DMS53 treated with DMSO at 0.1 percent for 48 hours (cell line): Measurements from ENCODE around the gene PCF11.
"Not testable (repeated sequence)": the region's sequence is repeated elsewhere in the genome, so short reads cannot be mapped to it uniquely, and the experiment has no call there.

Experiments used
- DNase-seq: peaks from one replicate; lab custom pipeline; 2025; ENCODE audit not compliant: unreplicated experiment; lab: John Stamatoyannopoulos, UW

Gene PCF11

GRCh38 chr11:83187465-83187864 lies 30.5 kb downstream of the PCF11 start:
- no peak for DNase-seq

- DNase-seq = no peak
Observed at GRCh38 chr11:83191491-83191890, 34.6 kb downstream of the PCF11 start.

- DNase-seq = no peak
Observed at GRCh38 chr11:83191986-83192385, 35.1 kb downstream of the PCF11 start.

GRCh38 chr11:83192606-83193245 lies 35.8 kb downstream of the PCF11 start:
- no peak for DNase-seq

- peak; percentile 98 for DNase-seq
Observed at GRCh38 chr11:83193315-83194280, 36.7 kb downstream of the PCF11 start, which contains the start of gene ANKRD42. Gene ANKRD42, plus strand, starts transcription at chr11:83193712. Its CDS starts 959 bp downstream, at chr11:83194671.

- peak; percentile 65 for DNase-seq
Observed at GRCh38 chr11:83194281-83195142, 37.6 kb downstream of the PCF11 start.

- no peak for DNase-seq
Observed at GRCh38 chr11:83195143-83195466, 38.2 kb downstream of the PCF11 start.

GRCh38 chr11:83195649-83196048 lies 38.7 kb downstream of the PCF11 start:
- no peak for DNase-seq

GRCh38 chr11:83200035-83200434 lies 43.1 kb downstream of the PCF11 start:
- DNase-seq = no peak

GRCh38 chr11:83205608-83206185 lies 48.8 kb downstream of the PCF11 start:
- no peak for DNase-seq

- no peak for DNase-seq
Observed at GRCh38 chr11:83206221-83206620, 49.3 kb downstream of the PCF11 start.

- not testable (repeated sequence) for DNase-seq
Observed at GRCh38 chr11:83206771-83207382, 49.9 kb downstream of the PCF11 start.

- DNase-seq = peak; percentile 17
Observed at GRCh38 chr11:83219095-83219494, 62.2 kb downstream of the PCF11 start.

- DNase-seq = peak; percentile 51
Observed at GRCh38 chr11:83220260-83220659, 63.3 kb downstream of the PCF11 start.

- no peak for DNase-seq
Observed at GRCh38 chr11:83221694-83222093, 64.8 kb downstream of the PCF11 start.

GRCh38 chr11:83222499-83222898 lies 65.6 kb downstream of the PCF11 start:
- no peak for DNase-seq

- no peak for DNase-seq
Observed at GRCh38 chr11:83223457-83223856, 66.5 kb downstream of the PCF11 start.

GRCh38 chr11:83235825-83236224 lies 78.9 kb downstream of the PCF11 start:
- DNase-seq = no peak
